HG03025 (cell line): ENCODE measurements around the gene ATP2B3.
A peak's percentile ranks its signal among the peaks of the same experiment; 100 is the strongest.

Experiments used
- ATAC-seq: cut with Tn5 transposase; IDR thresholded peaks from one replicate; pipeline ENCODE4 v1.9.1; 2021; ENCODE audit warnings: mild to moderate bottlenecking, moderate library complexity; ENCODE audit not compliant: unreplicated experiment, low FRiP score

Gene ATP2B3

GRCh38 chrX:153517423-153517822, at the start of gene ATP2B3:
Gene ATP2B3, plus strand, starts transcription at chrX:153517642. Its CDS starts 18,606 bp downstream, at chrX:153536248.
- ATAC-seq = no peak

DNA sequence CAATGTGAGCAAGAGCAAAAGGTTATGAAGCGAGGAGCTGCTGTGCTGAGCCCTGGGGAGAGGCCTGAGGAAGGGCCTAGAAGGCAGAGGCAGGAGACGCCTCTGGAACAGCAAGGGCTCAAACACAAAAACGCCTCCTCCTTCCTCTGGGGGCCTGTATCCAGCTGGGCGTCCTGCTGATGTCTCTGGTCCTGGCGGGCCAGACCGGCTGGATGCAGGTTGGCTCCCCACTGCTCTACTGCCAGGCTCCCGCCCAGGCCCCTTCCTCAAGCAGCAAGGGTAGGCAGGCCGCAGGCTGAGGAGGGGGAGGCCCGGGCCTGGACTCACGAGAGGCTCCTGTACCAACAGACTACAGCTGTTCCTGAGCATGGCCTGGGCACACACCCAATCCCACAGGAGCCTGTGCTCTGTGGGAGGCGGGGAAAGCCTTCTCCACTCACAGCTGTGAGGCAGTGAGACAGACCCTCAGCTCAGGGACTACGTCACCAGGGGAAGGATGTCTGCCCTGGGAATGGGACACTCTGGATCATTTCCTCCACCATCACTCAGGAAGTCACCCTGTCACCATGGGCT, 49.3 kb upstream of the ATP2B3 start:
- no peak for ATAC-seq

DNA sequence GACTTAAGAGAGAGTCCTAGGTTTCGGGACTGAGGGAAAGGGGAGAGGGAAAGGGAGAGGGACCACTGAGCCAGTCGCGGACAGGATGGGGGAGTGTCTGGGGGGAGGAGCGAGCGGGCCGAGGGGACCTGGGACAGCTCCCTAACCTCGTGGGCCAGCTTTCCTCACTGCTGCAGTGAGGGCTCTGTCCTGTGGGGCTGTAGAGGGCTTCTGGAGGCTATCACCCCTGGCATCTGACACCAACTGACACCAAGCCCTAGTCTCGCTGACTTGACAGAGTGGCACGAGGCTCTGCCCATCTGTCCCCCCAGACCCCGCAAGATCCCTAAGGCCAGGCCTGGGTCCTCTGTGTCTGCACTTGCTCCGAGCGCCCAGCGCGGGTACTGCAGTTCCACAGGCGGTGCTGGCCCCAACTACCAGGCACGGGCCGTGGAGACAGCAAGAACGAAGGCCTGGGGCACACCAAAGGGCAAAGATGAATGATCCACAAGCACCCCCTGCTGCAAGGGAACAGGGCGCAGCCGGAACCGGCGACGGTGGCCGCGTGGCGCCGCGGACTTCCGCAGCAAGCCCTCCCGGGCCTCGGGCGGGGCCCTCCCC, 47.5 kb upstream of the ATP2B3 start:
- ATAC-seq = peak; percentile 32

GRCh38 chrX:153470411-153471363, 46.8 kb upstream of the ATP2B3 start, which contains the start of gene HAUS7:
Gene HAUS7, minus strand, starts transcription at chrX:153470576. Its CDS starts 19 bp downstream, at chrX:153470557.
- peak; percentile 65 for ATAC-seq

GRCh38 chrX:153471663-153472280, 45.7 kb upstream of the ATP2B3 start:
- ATAC-seq = no peak

DNA sequence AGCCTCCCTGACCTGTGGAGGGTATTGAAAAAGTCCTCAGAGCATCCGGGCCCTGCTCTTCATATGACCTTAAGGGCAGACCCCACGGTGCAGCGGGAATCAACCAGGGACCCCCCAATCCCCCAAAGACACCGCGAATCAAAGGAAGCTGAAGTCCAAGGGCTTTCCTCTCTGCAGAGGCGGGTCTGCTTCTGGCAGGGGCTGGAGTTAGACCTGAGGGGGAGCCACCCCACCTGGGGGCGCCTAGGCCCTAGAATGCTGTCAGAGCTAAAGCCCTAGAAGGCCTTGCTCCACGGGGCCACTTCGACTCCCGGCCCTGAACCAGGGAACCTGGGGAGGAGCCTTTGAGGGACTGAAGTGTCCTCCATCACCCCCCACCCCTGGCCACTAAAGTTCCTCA, 44.3 kb upstream of the ATP2B3 start:
- ATAC-seq = no peak

- no peak for ATAC-seq
These were observed 43.2 kb upstream of the ATP2B3 start for GRCh38 chrX:153474266-153474665.

DNA sequence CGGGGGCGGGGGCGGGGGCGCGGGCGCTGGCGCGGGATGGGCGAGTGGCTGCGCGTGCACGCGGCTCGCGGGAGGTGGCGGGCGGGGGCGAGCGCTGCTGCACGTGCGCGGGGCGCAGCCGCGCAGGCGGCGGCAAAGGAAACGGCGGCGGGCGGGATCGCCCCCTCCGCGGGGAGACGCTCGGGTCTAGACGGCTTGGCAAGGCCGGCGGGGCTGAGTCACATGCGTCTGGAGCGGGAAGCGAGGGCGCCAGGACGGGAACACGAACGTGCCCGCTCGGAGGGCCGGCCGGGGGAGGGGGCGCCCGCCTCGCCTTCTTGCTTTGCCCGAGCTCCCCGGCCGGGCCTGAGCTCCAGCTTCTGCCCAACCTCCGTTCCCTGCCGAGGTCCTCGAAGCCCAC, 42.7 kb upstream of the ATP2B3 start:
- no peak for ATAC-seq

GRCh38 chrX:153475271-153475670, 42.2 kb upstream of the ATP2B3 start:
- ATAC-seq = no peak

DNA sequence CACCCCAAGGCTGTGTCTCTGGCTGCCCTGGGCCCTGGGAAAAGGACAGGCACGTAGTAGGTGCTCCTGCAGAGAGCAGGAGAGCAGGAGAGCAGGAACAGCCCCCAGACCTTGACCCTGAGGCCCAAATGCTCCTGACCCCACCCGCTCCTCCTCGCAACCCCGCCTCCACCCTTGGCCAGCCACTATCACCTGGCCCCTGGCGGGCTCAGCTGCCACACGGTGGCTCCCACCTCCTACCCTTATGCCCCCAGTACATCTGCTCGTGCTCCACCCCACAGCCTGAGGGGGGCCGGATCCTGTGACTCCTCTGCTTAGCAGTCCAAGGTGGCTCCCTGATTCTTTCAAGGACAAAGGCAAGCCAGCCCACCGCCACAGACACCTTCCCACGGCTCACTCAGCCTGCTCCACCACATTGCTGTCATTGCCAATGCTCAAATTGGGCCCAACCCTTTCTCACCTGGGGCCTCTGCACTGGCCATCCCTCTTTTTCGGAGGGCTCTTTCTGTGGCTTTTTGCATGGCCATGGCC, 41.6 kb upstream of the ATP2B3 start:
- ATAC-seq = no peak

GRCh38 chrX:153476666-153477363, 40.6 kb upstream of the ATP2B3 start:
- no peak for ATAC-seq

- no peak for ATAC-seq
These were observed 40.0 kb upstream of the ATP2B3 start for GRCh38 chrX:153477364-153477857.

GRCh38 chrX:153477901-153478300, 39.5 kb upstream of the ATP2B3 start:
- ATAC-seq = no peak

DNA sequence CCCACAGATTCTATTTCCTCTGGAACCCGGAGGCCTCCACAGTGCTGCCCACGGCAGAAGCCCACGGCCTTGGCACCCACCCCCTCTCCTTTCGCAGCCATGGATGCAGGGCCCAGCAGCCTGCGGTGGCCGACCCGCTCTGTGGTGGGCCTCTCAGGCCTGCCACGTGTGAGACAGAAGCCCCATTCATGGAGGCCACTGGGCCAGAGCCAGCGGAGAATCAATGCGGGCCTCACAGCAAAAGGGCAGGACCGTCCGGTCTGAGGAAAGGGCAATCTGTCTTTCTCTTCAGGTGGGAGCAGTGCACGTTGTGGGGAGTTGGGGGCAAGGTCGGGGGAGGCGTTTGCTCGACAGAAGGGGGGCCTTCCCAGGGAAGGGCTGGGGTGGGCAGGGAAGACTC, 38.7 kb upstream of the ATP2B3 start:
- ATAC-seq = no peak

GRCh38 chrX:153481043-153481442, 36.4 kb upstream of the ATP2B3 start:
- no peak for ATAC-seq

DNA sequence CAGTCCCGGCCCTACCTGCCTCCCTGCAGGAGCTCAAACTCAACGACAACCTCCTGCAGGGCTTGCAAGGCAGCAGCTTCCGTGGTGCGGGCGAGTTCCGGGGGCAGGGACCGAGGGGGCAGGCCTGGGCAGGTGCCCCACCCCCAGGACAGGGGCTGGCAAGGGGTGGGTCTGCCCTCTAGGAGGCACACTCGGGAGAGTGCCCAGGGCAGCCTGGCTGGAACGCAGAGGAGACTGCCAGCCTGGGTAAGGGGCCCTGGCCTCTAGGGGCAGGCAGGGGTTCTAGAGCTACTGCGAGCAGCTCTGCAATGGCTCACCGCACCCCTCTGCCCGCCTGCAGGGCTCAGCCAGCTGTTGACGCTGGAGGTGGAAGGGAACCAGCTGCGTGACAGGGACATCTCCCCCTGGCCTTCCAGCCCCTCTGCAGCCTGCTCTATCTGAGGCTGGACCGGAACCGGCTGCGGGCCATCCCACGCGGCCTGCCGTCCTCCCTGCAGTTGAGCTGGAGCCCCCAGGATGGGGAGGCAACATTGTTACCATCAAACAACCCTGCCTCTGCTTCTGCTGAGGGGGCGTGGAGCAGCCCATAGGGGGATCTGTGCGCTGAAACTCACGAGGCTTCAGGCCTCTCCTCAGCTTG, 34.9 kb upstream of the ATP2B3 start:
- no peak for ATAC-seq

GRCh38 chrX:153485396-153486080, 31.9 kb upstream of the ATP2B3 start:
- ATAC-seq = no peak

GRCh38 chrX:153486171-153486570, 31.3 kb upstream of the ATP2B3 start:
- no peak for ATAC-seq

DNA sequence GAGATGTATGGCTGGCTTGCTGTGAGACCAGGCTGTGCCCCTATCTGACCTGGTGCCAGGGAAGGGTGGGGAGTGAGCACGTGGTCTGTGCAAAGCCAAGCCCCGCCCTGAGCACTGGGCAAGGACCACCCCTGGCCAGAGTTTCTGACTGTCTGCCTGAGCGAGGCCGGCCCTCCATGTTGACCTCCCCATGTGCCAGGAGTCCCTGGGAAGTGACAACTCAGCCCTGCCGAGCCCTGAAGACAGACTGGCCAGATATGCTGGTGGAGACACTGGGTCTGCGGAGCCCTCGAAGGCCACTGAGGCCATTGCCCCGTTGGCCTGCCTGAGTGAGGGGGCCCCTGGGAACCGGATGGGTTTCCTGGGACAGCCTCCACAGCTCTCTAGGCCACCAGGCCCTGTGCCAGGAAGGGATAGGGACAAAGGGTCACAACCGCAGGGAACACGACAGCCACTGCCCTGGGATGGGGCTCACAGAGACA, 29.8 kb upstream of the ATP2B3 start:
- ATAC-seq = no peak
